Activated naive CD8-positive, alpha-beta T cell (primary cell): ENCODE results near the gene ZNF221.

Experiments
- H3K27ac Mint-ChIP-seq: one replicate; pipeline ENCODE4 v1.8.0; 2021; ENCODE audit warnings: mixed read lengths
- H3K27me3 Mint-ChIP-seq: one replicate; pipeline ENCODE4 v1.8.0; 2021; ENCODE audit warnings: mixed read lengths
- H3K36me3 Mint-ChIP-seq: one replicate; pipeline ENCODE4 v1.8.0; 2021; ENCODE audit warnings: mixed read lengths
- H3K4me1 Mint-ChIP-seq: one replicate; pipeline ENCODE4 v1.8.0; 2021; ENCODE audit warnings: low read depth, mixed read lengths
- H3K4me3 Mint-ChIP-seq: one replicate; pipeline ENCODE4 v1.8.0; 2021; ENCODE audit warnings: mild to moderate bottlenecking, mixed read lengths
- H3K9me3 Mint-ChIP-seq: one replicate; pipeline ENCODE4 v1.8.0; 2021; ENCODE audit warnings: low read depth, mixed read lengths

The ZNF221 gene

GRCh38 chr19:44002566-44003460 lies 51.8 kb downstream of the ZNF221 start, which contains the start of gene ZNF230:
ZNF230 (plus strand) TSS chr19:44002957; CDS start chr19:44007079, 4,122 bp downstream.
- Mint-ChIP-seq H3K27ac (peak within 1 kb of the TSS; percentile 95), H3K27me3 (no peaks in the 10 kb centered on the region)

GRCh38 chr19:44003461-44004009 lies 52.5 kb downstream of the ZNF221 start:
- peaks cover 34% of the 10 kb centered on the region for H3K36me3 Mint-ChIP-seq

More at GRCh38 chr19:44002566-44003460, 51.8 kb downstream of the ZNF221 start, which contains the start of gene ZNF230:
- peaks cover 18% of the 10 kb centered on the region for H3K4me1 Mint-ChIP-seq
- H3K4me3 Mint-ChIP-seq = peak within 1 kb of the TSS; percentile 98
- H3K36me3 Mint-ChIP-seq = peaks cover 29% of the 10 kb centered on the region
- peaks cover 32% of the 10 kb centered on the region for H3K9me3 Mint-ChIP-seq

GRCh38 chr19:44005973-44006372 lies 54.9 kb downstream of the ZNF221 start:
- Mint-ChIP-seq H3K27ac (no peak overlapping the region), H3K9me3 (peaks cover 40% of the 10 kb centered on the region), H3K27me3 (no peaks in the 10 kb centered on the region), H3K4me1 (peaks cover 18% of the 10 kb centered on the region), H3K36me3 (peaks cover 52% of the 10 kb centered on the region), H3K4me3 (no peak overlapping the region)

More at GRCh38 chr19:44003461-44004009, 52.5 kb downstream of the ZNF221 start:
- H3K4me3 Mint-ChIP-seq = peak overlapping the region; percentile 98
- peaks cover 31% of the 10 kb centered on the region for H3K9me3 Mint-ChIP-seq
- H3K4me1 Mint-ChIP-seq = peaks cover 18% of the 10 kb centered on the region
- no peaks in the 10 kb centered on the region for H3K27me3 Mint-ChIP-seq
- H3K27ac Mint-ChIP-seq = peak overlapping the region; percentile 95

GRCh38 chr19:44007473-44007872 lies 56.4 kb downstream of the ZNF221 start:
- peaks cover 48% of the 10 kb centered on the region for H3K9me3 Mint-ChIP-seq

GRCh38 chr19:44010468-44010867 lies 59.4 kb downstream of the ZNF221 start:
- Mint-ChIP-seq H3K4me1 (no peaks in the 10 kb centered on the region), H3K4me3 (no peak overlapping the region), H3K9me3 (peaks cover 64% of the 10 kb centered on the region), H3K27ac (no peak overlapping the region), H3K27me3 (no peaks in the 10 kb centered on the region), H3K36me3 (peaks cover 67% of the 10 kb centered on the region)

More at GRCh38 chr19:44007473-44007872, 56.4 kb downstream of the ZNF221 start:
- peaks cover 64% of the 10 kb centered on the region for H3K36me3 Mint-ChIP-seq
- no peaks in the 10 kb centered on the region for H3K27me3 Mint-ChIP-seq
- H3K4me1 Mint-ChIP-seq = peaks cover 13% of the 10 kb centered on the region
- no peak overlapping the region for H3K27ac Mint-ChIP-seq
- H3K4me3 Mint-ChIP-seq = no peak overlapping the region
